ENCODE results near the gene CLDND2. TPM values are rescaled to one million over a fixed set of nuclear protein-coding genes. Genes with fewer than 3 reads are reported as not detected.
"Not testable (repeated sequence)": the region's sequence is repeated elsewhere in the genome, so short reads cannot be mapped to it uniquely, and the experiment has no call there.

Gene CLDND2, protein sequence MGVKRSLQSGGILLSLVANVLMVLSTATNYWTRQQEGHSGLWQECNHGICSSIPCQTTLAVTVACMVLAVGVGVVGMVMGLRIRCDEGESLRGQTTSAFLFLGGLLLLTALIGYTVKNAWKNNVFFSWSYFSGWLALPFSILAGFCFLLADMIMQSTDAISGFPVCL
- total RNA-seq (1 to 10 TPM; 2.0 to 8.5 (median 5.8) TPM), total RNA-seq (0.71 to 5.8 (median 1.5) reads per million in 29 experiments)
- total RNA-seq (2013) = 4.8 TPM

- Histone ChIP-seq H3K9me3 (no peaks in the 10 kb centered on the region), H3K4me3 (ENCODE audit: control insufficient read depth in 1 of 2, extremely low read depth in 1 of 2, low read length in 1 of 2) (peak within 1 kb of the TSS; percentile 87), H3K27ac (ENCODE audit: low read length) (peak within 1 kb of the TSS; percentile 76), H3K4me1 (ENCODE audit: control insufficient read depth in 1 of 2, extremely low read depth in 1 of 2, insufficient read depth in 2 of 2, low read length in 2 of 2) (peaks cover 19 to 92% of the 10 kb centered on the region in 2 experiments), H3K36me3 (ENCODE audit: control insufficient read depth in 2 of 2, extremely low read depth in 1 of 2, insufficient read depth in 1 of 2, low read length in 1 of 2) (no peaks in the 10 kb centered on the region), H3K27me3 (replicated peaks in 1 of 2; ENCODE audit: control insufficient read depth in 2 of 2, extremely low read depth in 1 of 2, insufficient read depth in 2 of 2, low read length in 1 of 2) (no peaks in the 10 kb centered on the region)
- Mint-ChIP-seq H3K36me3 (no peaks in the 10 kb centered on the region), H3K27me3 (no peaks in the 10 kb centered on the region), H3K27ac (peak within 1 kb of the TSS; percentile 93 to 97), H3K9me3 (no peaks in the 10 kb centered on the region), H3K4me3 (peak within 1 kb of the TSS; percentile 96 to 98 (median 96)), H3K4me1 (peaks cover 68 to 79% (median 76%) of the 10 kb centered on the region in 3 donors)
- ChIA-PET CTCF (interaction anchor here in 1 of 2 donors (1.1 to 1.4 kb wide), 3 partner anchors 14 to 27 kb away, joined by 3 to 5 read pairs (median 4); no protein-coding TSS in a partner anchor), POLR2A (no interaction called here)
- DNase-seq (peak in 12 of 35 experiments; percentile 17 to 60 (median 26)), ATAC-seq (replicated peaks in 1 of 4) (no peak)
- WGBS (ENCODE audit: insufficient coverage) = 43% methylated on average over 15 of the region's 23 CpGs
These were observed at the start of gene CLDND2 for GRCh38 chr19:51368366-51369282. TSS of gene CLDND2 (minus strand) at chr19:51369003. CDS start at chr19:51368577, 426 bp downstream.

DNA sequence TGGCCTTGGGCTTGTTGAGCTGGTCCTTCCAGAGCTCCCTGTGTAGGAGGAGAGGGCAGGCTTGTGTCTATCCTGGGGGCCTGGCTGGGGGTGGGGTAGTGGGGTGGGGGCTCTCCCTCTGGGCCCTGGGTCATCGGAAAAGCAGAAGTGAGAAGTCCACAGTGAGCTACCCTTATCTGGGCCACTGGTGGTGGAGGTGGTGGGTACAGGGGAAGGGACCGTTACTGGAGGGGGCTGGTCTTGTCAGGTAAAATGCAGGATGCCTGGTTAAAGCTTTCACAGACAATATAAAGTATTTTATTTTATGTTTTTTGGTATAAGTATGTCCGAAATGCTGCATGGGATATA lies 49.0 kb upstream of the CLDND2 start:
- ATAC-seq (replicated peaks in 1 of 4) (no peak), DNase-seq (peak in 1 of 35 experiments; percentile 8)
- ChIA-PET CTCF (interaction anchor here in 1 of 2 donors (0.7 to 1.1 kb wide), 3 partner anchors 19 to 22 kb away, joined by 3 to 5 read pairs (median 5); no protein-coding TSS in a partner anchor), POLR2A (no interaction called here)
- Mint-ChIP-seq H3K4me3 (no peak overlapping the region), H3K4me1 (peaks cover 0 to 11% (median 0%) of the 10 kb centered on the region in 3 donors), H3K36me3 (no peaks in the 10 kb centered on the region), H3K27ac (no peak overlapping the region), H3K27me3 (peaks cover 23 to 37% of the 10 kb centered on the region in 2 donors), H3K9me3 (no peaks in the 10 kb centered on the region)
- no peak overlapping the region for H3K4me3 ChIP-seq (ENCODE audit: control insufficient read depth in 1 of 2, extremely low read depth in 1 of 2, low read length in 1 of 2)
- H3K4me1 ChIP-seq (ENCODE audit: control insufficient read depth in 1 of 2, extremely low read depth in 1 of 2, insufficient read depth in 2 of 2, low read length in 2 of 2) = peaks cover 0 to 20% of the 10 kb centered on the region in 2 experiments
- no peaks in the 10 kb centered on the region for H3K9me3 ChIP-seq
- no CpG with 5 or more reads among the region's 3 CpGs for WGBS (ENCODE audit: insufficient coverage)
- peaks cover 0 to 48% of the 10 kb centered on the region in 2 experiments for H3K27me3 ChIP-seq (replicated peaks in 1 of 2; ENCODE audit: control insufficient read depth in 2 of 2, extremely low read depth in 1 of 2, insufficient read depth in 2 of 2, low read length in 1 of 2)
- no peaks in the 10 kb centered on the region for H3K36me3 ChIP-seq (ENCODE audit: control insufficient read depth in 2 of 2, extremely low read depth in 1 of 2, insufficient read depth in 1 of 2, low read length in 1 of 2)
- H3K27ac ChIP-seq (ENCODE audit: low read length) = no peak overlapping the region

GRCh38 chr19:51417107-51417809 lies 48.5 kb upstream of the CLDND2 start, which contains the start of gene SIGLEC10:
TSS of gene SIGLEC10 (minus strand) at chr19:51417642. CDS start at chr19:51417581, 61 bp downstream.
- Mint-ChIP-seq H3K27me3 (peaks cover 23 to 35% of the 10 kb centered on the region in 2 donors), H3K4me1 (peaks cover 0 to 11% (median 0%) of the 10 kb centered on the region in 3 donors), H3K9me3 (no peaks in the 10 kb centered on the region), H3K27ac (no peak within 1 kb of the TSS), H3K4me3 (peak within 1 kb of the TSS in 1 of 3 donors; percentile 62), H3K36me3 (no peaks in the 10 kb centered on the region)
- Histone ChIP-seq H3K27ac (ENCODE audit: low read length) (no peak within 1 kb of the TSS), H3K27me3 (replicated peaks in 1 of 2; ENCODE audit: control insufficient read depth in 2 of 2, extremely low read depth in 1 of 2, insufficient read depth in 2 of 2, low read length in 1 of 2) (peaks cover 0 to 44% of the 10 kb centered on the region in 2 experiments), H3K4me3 (ENCODE audit: control insufficient read depth in 1 of 2, extremely low read depth in 1 of 2, low read length in 1 of 2) (no peak within 1 kb of the TSS), H3K4me1 (ENCODE audit: control insufficient read depth in 1 of 2, extremely low read depth in 1 of 2, insufficient read depth in 2 of 2, low read length in 2 of 2) (peaks cover 0 to 20% of the 10 kb centered on the region in 2 experiments), H3K36me3 (ENCODE audit: control insufficient read depth in 2 of 2, extremely low read depth in 1 of 2, insufficient read depth in 1 of 2, low read length in 1 of 2) (no peaks in the 10 kb centered on the region), H3K9me3 (no peaks in the 10 kb centered on the region)
- ChIA-PET POLR2A (no interaction called here), CTCF (interaction anchor here in 1 of 2 donors (0.7 to 0.8 kb wide), 2 partner anchors 18 to 22 kb away, joined by 5 read pairs; no protein-coding TSS in a partner anchor)
- WGBS (ENCODE audit: insufficient coverage) = 32% methylated on average over 16 of the region's 21 CpGs
- DNase-seq (peak in 9 of 35 experiments; percentile 4 to 57 (median 21)), ATAC-seq (replicated peaks in 1 of 4) (peak; percentile 33 to 51 (median 48))

DNA sequence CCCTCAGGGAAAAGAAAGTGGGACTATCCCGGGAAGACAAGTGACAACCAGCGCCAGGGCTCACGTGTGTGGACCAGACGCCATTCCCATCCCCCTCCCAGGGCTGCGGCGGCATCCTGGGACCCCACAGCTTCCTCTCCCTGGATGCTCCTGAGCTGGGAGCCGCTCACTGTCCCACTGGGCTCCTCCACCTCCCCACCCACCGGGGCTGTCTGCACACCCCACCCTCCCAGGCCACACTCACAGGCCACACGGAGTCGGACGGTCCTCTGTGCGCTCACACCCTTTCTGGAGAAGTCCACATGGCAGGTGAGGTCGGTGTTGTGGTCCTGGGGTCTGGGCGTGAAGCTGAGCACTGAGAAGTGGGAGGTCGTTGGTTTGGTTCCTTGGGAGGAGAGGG lies 47.6 kb upstream of the CLDND2 start:
- POLR2A ChIA-PET; H3K36me3 ChIP-seq (ENCODE audit: control insufficient read depth in 2 of 2, extremely low read depth in 1 of 2, insufficient read depth in 1 of 2, low read length in 1 of 2); DNase-seq; H3K27ac ChIP-seq (ENCODE audit: low read length); H3K4me3 ChIP-seq (ENCODE audit: control insufficient read depth in 1 of 2, extremely low read depth in 1 of 2, low read length in 1 of 2); H3K4me1 Mint-ChIP-seq; H3K9me3 ChIP-seq; CTCF ChIA-PET; H3K4me3 Mint-ChIP-seq; ATAC-seq (replicated peaks in 1 of 4); H3K9me3 Mint-ChIP-seq; H3K27ac Mint-ChIP-seq; H3K36me3 Mint-ChIP-seq: not testable (repeated sequence)
- Histone ChIP-seq H3K27me3 (replicated peaks in 1 of 2; ENCODE audit: control insufficient read depth in 2 of 2, extremely low read depth in 1 of 2, insufficient read depth in 2 of 2, low read length in 1 of 2) (peaks cover 0 to 37% of the 10 kb centered on the region in 2 experiments), H3K4me1 (ENCODE audit: control insufficient read depth in 1 of 2, extremely low read depth in 1 of 2, insufficient read depth in 2 of 2, low read length in 2 of 2) (peaks cover 0 to 13% of the 10 kb centered on the region in 2 experiments)
- peaks cover 18 to 32% of the 10 kb centered on the region in 2 donors for H3K27me3 Mint-ChIP-seq
- 70% methylated on average over 3 of the region's 15 CpGs for WGBS (ENCODE audit: insufficient coverage)

DNA sequence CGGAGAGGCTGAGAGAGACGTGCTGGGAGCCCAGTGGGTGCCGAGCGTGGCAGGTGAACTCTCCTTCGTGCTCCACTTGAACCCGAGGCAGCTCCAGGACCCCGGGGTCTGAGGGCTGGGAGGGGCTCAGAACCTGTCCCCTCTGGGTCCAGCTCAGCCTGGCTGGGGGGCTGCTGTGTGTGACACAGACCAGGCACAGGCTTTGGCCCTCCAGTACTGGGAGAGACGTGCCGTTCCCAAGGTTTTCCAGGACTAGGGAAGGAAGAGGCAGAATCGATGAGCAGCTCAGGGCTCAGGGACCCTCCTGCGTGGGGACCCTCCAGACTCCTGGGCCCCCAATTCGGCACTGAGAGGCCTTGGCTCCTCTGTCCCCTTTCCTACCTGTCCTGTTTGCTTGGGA lies 46.4 kb upstream of the CLDND2 start:
- DNase-seq (no peak), ATAC-seq (replicated peaks in 1 of 4) (no peak)
- Histone ChIP-seq H3K27me3 (replicated peaks in 1 of 2; ENCODE audit: control insufficient read depth in 2 of 2, extremely low read depth in 1 of 2, insufficient read depth in 2 of 2, low read length in 1 of 2) (peaks cover 0 to 26% of the 10 kb centered on the region in 2 experiments), H3K9me3 (no peaks in the 10 kb centered on the region), H3K4me1 (ENCODE audit: control insufficient read depth in 1 of 2, extremely low read depth in 1 of 2, insufficient read depth in 2 of 2, low read length in 2 of 2) (peaks cover 0 to 7% of the 10 kb centered on the region in 2 experiments), H3K36me3 (ENCODE audit: control insufficient read depth in 2 of 2, extremely low read depth in 1 of 2, insufficient read depth in 1 of 2, low read length in 1 of 2) (no peaks in the 10 kb centered on the region), H3K27ac (ENCODE audit: low read length) (no peak overlapping the region), H3K4me3 (ENCODE audit: control insufficient read depth in 1 of 2, extremely low read depth in 1 of 2, low read length in 1 of 2) (no peak overlapping the region)
- H3K9me3 Mint-ChIP-seq = no peaks in the 10 kb centered on the region
- no peak overlapping the region for H3K27ac Mint-ChIP-seq
- WGBS (ENCODE audit: insufficient coverage) = 87% methylated on average over 10 of the region's 12 CpGs
- peaks cover 0 to 8% (median 0%) of the 10 kb centered on the region in 3 donors for H3K4me1 Mint-ChIP-seq
- no peaks in the 10 kb centered on the region for H3K36me3 Mint-ChIP-seq
- POLR2A ChIA-PET = no interaction called here
- H3K4me3 Mint-ChIP-seq = no peak overlapping the region
- CTCF ChIA-PET = no interaction called here
- H3K27me3 Mint-ChIP-seq = peaks cover 15 to 29% of the 10 kb centered on the region in 2 donors
